GM11168 (cell line): ENCODE measurements around the gene KCNJ6.

Experiments
- in situ Hi-C: fragments of 300-500 bp; cut with MboI; formaldehyde crosslinking; loops from one replicate; pipeline ENCODE4 v1.12.0; 2022; ENCODE audit warnings: low sequenced_read_pairs; ENCODE audit not compliant: unreplicated experiment

Gene KCNJ6

GRCh38 chr21:37699024-37699775, 217.1 kb downstream of the KCNJ6 start:
- in situ Hi-C loops, result no loop called here

DNA sequence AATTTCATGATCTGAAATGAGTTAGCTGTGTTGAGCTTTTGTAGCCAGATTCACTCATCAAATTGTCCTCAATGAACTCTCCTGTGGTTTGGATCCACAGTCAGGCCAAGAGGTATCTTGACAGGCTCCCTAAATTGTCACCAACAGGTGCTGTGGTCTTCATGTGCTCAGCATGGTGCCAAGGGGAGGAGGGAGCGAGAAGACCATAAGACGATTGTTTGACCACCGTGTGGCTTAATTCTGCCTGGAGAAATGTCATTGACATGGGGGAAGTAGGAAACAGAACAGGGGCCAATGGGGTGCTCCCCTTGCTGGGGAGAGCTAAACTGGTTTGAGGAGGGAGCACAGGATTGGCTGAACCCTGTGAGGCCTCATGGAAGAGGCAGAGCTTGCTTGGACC, 219.3 kb downstream of the KCNJ6 start:
- in situ Hi-C loops, result no loop called here

GRCh38 chr21:37695111-37695510, 221.1 kb downstream of the KCNJ6 start:
- in situ Hi-C loops, result no loop called here

GRCh38 chr21:37688952-37689659, 227.2 kb downstream of the KCNJ6 start:
- in situ Hi-C loops, result no loop called here

GRCh38 chr21:37686991-37687810, 229.1 kb downstream of the KCNJ6 start:
- in situ Hi-C loops, result no loop called here

DNA sequence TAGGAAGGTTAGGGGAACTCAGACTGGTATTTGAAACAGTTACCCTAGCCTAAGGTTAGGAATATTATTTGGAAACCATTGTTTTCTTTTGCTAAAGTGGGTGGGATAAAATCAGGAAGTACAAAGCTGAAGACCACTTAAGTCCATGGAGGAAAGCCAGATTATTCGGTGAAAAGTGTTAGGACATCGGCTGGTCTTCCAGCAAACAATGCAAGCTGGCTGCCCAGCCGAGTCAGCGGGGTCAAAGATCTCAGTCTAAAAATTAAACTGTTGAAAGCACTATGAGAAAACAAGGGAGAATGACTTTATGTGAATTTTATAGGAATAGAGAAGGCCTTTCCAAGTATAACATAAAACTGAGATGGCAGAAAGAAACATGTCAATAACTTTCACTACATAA, 231.7 kb downstream of the KCNJ6 start:
- in situ Hi-C loops, result no loop called here

- in situ Hi-C loops, result no loop called here
Measured at GRCh38 chr21:37684115-37684493, 232.2 kb downstream of the KCNJ6 start.

DNA sequence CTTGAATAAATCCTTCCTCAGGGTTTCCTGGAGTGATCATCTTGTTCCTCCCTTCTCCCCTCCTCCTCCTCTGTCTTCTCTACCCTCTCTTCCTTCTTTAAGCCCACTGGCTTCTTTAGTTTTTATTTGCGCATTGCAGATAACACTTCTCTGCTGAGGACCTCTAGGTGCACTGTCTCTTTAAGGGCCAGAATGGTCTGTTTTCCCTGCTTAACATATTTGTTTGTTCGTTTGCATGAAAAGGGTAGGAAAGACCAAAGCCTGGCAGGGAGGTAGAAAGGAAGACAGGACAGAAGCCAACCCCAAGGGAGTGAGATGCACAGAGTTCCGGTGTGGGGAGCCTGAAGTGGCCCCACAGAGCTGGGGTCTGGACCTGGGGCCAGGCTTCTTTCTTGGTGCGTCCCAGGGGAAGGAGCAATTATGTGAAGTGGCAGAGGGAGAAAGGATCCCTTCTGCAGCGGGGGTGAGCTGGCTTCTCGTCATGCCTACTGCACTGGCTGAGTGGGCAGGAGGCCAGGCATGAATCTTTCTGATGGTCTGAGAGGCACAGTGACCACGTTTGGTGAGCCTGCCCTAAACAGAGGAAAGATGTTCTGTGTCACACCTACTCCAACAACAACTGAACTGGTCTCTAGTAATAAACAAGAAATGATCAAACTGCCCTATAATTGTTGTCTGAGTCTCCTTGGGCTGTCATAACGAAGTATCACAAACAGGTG, 232.7 kb downstream of the KCNJ6 start:
- in situ Hi-C loops, result no loop called here

DNA sequence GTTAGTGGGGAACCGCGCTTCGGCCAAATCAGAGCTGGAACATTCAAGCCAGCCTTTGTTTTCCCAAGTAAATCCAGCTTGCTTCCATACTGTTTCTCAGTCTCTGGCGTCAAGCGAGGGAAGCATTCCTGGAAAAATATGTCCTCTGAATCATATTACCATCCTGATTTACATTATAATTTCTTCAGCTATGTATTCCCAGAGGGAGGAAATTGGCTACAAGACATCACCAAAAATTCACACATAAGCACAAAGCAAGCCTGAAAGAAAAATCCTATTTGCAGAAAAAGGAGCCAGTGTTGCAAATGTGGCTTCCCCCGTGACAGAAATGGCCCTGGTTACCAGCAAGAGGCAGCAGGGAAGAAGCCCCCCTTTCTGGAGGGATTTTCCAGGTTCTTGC, 233.3 kb downstream of the KCNJ6 start:
- in situ Hi-C loops, result no loop called here

DNA sequence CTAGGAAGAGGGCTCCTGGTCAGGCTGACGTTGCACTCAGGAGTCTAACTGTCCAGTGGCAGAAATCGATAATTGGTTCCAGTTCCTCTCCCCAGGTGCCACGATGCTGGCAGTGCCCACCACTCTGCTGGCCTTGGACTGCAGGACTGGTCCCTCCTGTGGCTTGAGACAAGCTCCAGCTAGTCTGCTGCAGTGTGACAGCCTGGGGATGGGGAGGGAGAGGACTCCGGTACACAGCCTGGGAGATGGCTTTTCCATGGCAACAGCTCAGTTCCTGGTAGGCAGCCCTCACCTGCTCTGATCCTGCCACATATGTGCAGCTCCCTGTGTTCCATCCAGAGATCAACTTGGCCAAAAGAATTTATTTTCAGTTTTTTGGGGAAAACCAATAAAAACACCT, 239.3 kb downstream of the KCNJ6 start:
- in situ Hi-C loops, result no loop called here

DNA sequence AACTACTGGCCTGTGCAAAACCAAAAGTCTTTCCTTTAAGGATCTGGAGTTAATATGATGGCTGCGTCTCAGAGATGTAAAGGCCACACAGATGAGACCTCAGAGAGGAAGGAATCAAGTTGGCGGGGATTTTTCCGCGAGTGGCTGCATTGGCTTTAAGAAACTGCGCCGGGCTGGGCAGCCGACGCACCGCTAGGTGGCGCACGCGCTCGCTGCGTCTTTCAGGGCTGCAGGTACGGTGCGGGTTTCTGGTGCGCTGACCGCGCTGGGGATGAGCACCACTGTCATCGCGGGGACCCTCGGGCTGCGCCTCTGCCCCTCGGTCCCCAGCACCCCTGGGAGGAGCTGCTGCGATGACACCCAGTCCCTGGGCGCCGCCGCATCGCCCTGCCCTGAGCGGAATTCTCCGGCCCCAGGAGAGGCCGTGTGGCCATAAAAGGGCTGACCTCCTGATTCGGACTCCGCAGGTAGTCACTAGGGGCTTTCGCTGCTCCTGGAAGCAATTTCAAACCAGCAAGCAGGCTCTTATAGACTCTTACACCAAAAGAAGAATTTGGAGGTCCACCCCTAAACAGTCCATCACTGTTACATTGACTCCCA, 241.0 kb downstream of the KCNJ6 start:
- in situ Hi-C loops, result no loop called here

DNA sequence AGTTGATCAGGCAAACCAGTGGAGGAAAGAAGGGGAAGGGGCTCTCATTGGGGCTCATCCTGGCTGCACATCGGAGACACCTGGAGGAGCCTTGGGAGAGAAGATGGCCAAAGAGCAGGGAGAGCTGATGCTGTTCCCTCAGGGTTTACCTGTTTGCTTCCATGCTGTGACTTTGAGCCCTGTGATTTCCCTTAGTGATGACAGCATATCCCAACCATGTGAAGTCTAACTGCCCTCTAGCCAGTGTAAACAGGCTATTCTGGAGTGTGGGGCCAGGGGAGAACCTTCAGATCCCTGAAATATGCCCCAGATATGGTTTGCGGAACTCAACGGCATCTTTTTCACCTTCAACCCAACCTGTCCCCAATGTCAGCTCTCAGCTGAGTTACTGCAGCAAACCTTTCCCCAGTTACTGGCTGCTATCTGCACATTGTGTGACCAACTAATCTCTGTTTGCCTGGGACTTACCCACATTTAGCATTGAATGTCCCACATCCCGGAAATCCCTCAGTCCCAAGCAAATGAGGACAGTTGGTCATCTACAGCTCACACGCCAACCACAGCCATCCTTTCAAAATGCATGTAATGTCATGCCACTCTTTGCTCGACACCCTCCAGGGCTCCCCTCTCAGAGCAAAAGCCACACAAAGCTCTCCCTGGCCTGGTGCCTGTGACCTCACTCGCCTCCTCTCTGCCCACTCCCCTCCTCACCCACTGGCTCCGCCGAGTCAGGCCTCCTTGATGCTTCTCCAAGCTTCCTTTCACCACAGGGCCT, 242.3 kb downstream of the KCNJ6 start:
- in situ Hi-C loops, result no loop called here

GRCh38 chr21:37671381-37671780, 244.9 kb downstream of the KCNJ6 start:
- in situ Hi-C loops, result no loop called here

DNA sequence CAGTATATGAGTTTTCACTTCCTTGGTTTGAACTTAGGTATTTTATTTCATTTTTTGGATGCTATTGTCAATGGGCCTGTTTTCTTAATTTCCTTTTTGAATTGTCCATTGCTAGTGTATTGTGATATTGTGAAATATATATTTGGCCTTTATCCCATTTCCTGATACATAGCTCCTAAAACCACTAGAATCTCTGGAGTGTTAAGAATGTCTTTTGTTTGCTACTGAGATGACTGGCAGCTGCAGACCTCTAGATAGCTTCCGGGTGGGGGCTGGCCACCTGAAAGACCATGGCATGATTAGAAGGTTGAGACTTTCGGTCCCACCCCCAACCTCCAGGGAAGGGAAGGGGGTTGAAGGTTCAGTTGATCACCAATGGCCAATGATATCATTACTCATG, 245.4 kb downstream of the KCNJ6 start:
- in situ Hi-C loops, result no loop called here

DNA sequence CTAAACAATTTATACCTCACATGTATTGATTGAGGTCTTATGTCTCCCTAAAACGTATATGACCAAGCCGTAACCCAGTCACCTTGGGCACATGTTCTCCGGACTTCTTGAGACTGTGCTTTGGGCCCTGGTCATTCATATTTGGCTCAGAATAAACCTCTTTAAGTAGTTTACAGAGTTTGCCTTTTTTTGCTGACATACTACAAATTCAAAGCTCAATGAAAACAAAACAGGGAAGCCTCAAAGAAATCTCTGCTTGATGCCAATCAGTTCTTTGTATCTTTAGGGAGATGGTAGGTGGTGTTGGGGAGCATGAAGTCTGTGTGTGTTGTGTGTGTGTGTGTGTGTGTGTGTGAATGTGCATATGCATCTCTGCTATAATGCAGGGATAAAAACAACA, 247.0 kb downstream of the KCNJ6 start:
- in situ Hi-C loops, result no loop called here

DNA sequence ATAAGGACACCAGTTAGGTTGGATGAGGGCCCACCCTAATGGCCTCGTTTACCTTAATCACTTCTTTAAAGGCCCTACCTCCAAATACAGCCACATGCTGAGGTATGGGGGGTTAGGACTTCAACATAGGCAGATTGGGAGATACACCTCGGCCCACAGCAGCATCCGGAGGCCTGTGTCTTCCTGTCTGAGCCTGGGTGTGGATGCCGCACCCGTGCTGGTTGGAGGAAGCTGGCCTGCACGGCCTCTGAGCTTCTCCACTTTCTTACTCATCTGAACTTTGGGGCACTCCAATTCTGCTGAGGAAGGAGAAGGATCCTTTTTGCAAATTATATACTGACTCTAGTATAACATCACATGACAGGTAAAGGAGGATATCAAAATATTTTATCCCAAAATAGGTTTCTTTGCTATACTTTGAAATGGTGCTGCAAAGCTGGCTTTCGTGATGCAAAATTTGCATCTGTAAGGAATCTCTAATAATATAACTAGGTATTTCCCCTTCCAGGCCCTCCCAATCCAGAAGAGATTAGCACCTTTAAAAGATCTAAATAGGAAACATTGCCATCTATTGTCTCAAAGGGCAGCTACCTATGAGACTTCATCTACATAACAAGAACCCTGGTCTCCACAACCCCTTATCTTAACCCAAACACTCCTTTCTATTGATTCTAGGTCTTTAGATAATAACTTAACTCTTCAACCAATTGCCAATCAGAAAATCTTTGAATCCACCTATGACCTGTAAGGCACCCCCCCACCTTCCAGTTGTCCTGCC, 247.6 kb downstream of the KCNJ6 start:
- in situ Hi-C loops, result no loop called here

- in situ Hi-C loops, result no loop called here
Measured at GRCh38 chr21:37667380-37667779, 248.9 kb downstream of the KCNJ6 start.

- in situ Hi-C loops, result no loop called here
Measured at GRCh38 chr21:37665230-37666024, 250.8 kb downstream of the KCNJ6 start.
